Mucosa of descending colon (tissue), 3 donors: ENCODE data around the gene PPP3CB. TPM values are rescaled to one million over a fixed set of nuclear protein-coding genes. Genes with fewer than 3 reads are reported as not detected.

ENCODE experiments used
- ATAC-seq: fragments of 200-7000 bp; cut with Tn5 transposase; one replicate; pipeline ENCODE4 v1.9.1; 2020; ENCODE audit warnings: mild to moderate bottlenecking, moderate library complexity
- DNase-seq, 3 donors: peaks; one replicate each; pipeline ENCODE4 v3.0.0-alpha.2; 2020
- H3K36me3 ChIP-seq: fragments of 200-600 bp; one replicate; pipeline ENCODE4 v1.8.0; 2021; ENCODE audit warnings: low read depth, mild to moderate bottlenecking
- H3K4me1 ChIP-seq: fragments of 200-600 bp; one replicate; pipeline ENCODE4 v1.8.0; 2021; ENCODE audit warnings: low read depth, mild to moderate bottlenecking
- H3K4me3 ChIP-seq: fragments of 200-600 bp; one replicate; pipeline ENCODE4 v1.8.0; 2021; ENCODE audit warnings: mild to moderate bottlenecking
- H3K9me3 ChIP-seq: fragments of 200-600 bp; one replicate; pipeline ENCODE4 v1.8.0; 2021; ENCODE audit warnings: mild to moderate bottlenecking
- CTCF ChIP-seq: fragments of 200-600 bp; IDR thresholded peaks from one replicate; pipeline ENCODE4 v1.8.0; 2022; ENCODE audit warnings: antibody characterized with exemption, mild to moderate bottlenecking
- intact Hi-C, 2 donors: fragments of 100-400 bp; cut with DNase I in 1 of 2; cut with micrococcal nuclease in 1 of 2; formaldehyde crosslinking; loops; one replicate each; pipeline versions ENCODE4 v1.11.0 to v1.11.1; 2022; cut with DNase I, micrococcal nuclease
- total RNA-seq, 3 donors: library from RNA; stranded (reverse); fragmentation: NEBNext Ultra II Directional in 2 of 3; extraction: Animal tissue kit (Norgen Biotek cat#: 25700) in 2 of 3; gene quantifications; one replicate each; pipeline versions ENCODE4 v1.2.1 to v1.2.4, GENCODE V29; 2021 to 2023
- donor health status: DM: no; HTN: no; CAD: no; lungs with moderate emphysema.
- donor health status: DM: no; HTN: no; CAD: no.
- donor health status: DM: no; HTN: yes; CAD: no.

PPP3CB gene
- total RNA-seq, 3 donors from 2014 or later: 25.8 to 79.6 (median 27.3) TPM

DNA sequence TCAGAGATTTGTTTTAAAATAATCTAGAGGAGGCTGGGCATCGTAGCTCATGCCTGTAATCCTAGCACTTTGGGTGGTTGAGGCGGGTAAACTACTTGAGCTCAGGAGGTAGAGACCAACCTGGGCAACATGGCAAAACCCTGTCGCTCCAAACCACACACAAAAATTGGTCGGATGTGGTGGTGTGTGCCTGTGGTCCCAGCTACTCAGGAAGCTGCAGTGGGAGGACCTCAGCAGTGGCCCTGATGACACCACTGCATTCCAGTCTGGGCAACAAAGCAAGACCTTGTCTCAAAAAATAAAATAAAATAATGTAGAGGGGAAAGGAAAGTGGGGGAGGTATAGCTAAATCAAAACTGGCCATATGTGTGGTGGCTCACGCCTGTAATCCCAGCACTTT is 13.9 kb upstream of the PPP3CB start:
- DNase-seq (no peak), ATAC-seq (no peak)
- Histone ChIP-seq H3K4me3 (no peak overlapping the region), H3K4me1 (no peaks in the 10 kb centered on the region), H3K9me3 (no peaks in the 10 kb centered on the region), H3K36me3 (no peaks in the 10 kb centered on the region)
- intact Hi-C loops: no loop called here
- TF ChIP-seq CTCF: no peak

- H3K4me1 ChIP-seq: no peaks in the 10 kb centered on the region
- H3K4me3 ChIP-seq: no peak overlapping the region
- DNase-seq (no peak), ATAC-seq (no peak)
- TF ChIP-seq CTCF: no peak
- intact Hi-C loops: no loop called here
- H3K9me3 ChIP-seq: no peaks in the 10 kb centered on the region
- H3K36me3 ChIP-seq: no peaks in the 10 kb centered on the region
Measured at GRCh38 chr10:73506491-73506890, 10.7 kb upstream of the PPP3CB start.

- TF ChIP-seq CTCF: no peak
- H3K9me3 ChIP-seq: no peaks in the 10 kb centered on the region
- no peaks in the 10 kb centered on the region for H3K36me3 ChIP-seq
- intact Hi-C loops: no loop called here
- no peak overlapping the region for H3K4me3 ChIP-seq
- no peak for ATAC-seq
- no peaks in the 10 kb centered on the region for H3K4me1 ChIP-seq
- DNase-seq: no peak
Measured at GRCh38 chr10:73506074-73506473, 10.2 kb upstream of the PPP3CB start.

- ATAC-seq (no peak), DNase-seq (no peak)
- Histone ChIP-seq H3K9me3 (no peaks in the 10 kb centered on the region), H3K4me1 (no peaks in the 10 kb centered on the region), H3K4me3 (no peak overlapping the region), H3K36me3 (no peaks in the 10 kb centered on the region)
- intact Hi-C loops: no loop called here
- TF ChIP-seq CTCF: no peak
Measured at GRCh38 chr10:73503037-73503436, 7.2 kb upstream of the PPP3CB start.

- Histone ChIP-seq H3K36me3 (no peaks in the 10 kb centered on the region), H3K4me3 (no peak overlapping the region), H3K4me1 (peaks cover 2% of the 10 kb centered on the region), H3K9me3 (no peaks in the 10 kb centered on the region)
- DNase-seq (no peak), ATAC-seq (no peak)
- intact Hi-C loops: no loop called here
- TF ChIP-seq CTCF: no peak
Measured at GRCh38 chr10:73501651-73502050, 5.8 kb upstream of the PPP3CB start.

DNA sequence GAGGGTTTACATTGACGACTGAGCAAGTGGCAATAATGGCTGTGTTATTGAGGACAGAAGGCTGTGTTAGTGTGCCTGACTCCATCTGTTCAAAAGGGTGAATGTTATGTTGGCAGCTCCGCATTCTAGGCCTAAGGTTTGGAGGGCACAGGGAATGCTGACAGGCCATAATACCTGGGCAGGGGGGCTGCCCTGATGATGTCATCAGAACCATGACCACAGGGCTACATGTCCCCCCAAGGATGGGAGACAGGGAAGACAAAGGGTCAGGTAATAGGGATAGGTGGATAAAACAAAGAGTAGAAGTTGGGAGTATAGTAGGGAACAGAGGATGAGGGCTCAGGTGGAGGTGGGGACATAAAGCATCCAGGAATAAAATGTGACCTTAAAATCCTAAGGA is 1.8 kb upstream of the PPP3CB start:
- TF ChIP-seq CTCF: no peak
- H3K4me3 ChIP-seq: no peak overlapping the region
- H3K36me3 ChIP-seq: no peaks in the 10 kb centered on the region
- peaks cover 21% of the 10 kb centered on the region for H3K4me1 ChIP-seq
- no peak for ATAC-seq
- H3K9me3 ChIP-seq: no peaks in the 10 kb centered on the region
- intact Hi-C loops: no loop called here
- DNase-seq: no peak
